Left lung (tissue), 10 donors: Measurements from ENCODE around the gene PLEKHG3. TPM values are rescaled to one million over a fixed set of nuclear protein-coding genes. Genes with fewer than 3 reads are reported as not detected.

ENCODE experiments used
- ATAC-seq: fragments of 200-7000 bp; cut with Tn5 transposase; one replicate; pipeline ENCODE4 v1.9.1; 2020; ENCODE audit warnings: moderate library complexity
- DNase-seq, 4 donors: peaks; one replicate each; pipeline ENCODE4 v3.0.0-alpha.2; 2013 to 2020
- H3K27ac ChIP-seq, 2 donors: fragments of 200-600 bp; sonication (generic) in 1 of 2; one replicate each; pipeline versions ENCODE4 v1.5.0 to v1.8.0; 2020 to 2021
- H3K27me3 ChIP-seq, 2 donors: fragments of 200-600 bp; sonication (generic) in 1 of 2; one replicate each; pipeline versions ENCODE4 v1.5.0 to v1.8.0; 2020 to 2021
- H3K36me3 ChIP-seq, 2 donors: fragments of 200-600 bp; sonication (generic) in 1 of 2; one replicate each; pipeline versions ENCODE4 v1.5.0 to v1.8.0; 2020 to 2021
- H3K4me1 ChIP-seq, 2 donors: fragments of 200-600 bp; one replicate each; pipeline ENCODE4 v1.8.0; 2021
- H3K4me3 ChIP-seq, 2 donors: fragments of 200-600 bp; sonication (generic) in 1 of 2; one replicate each; pipeline versions ENCODE4 v1.5.0 to v1.8.0; 2020 to 2021; ENCODE audit warnings: mild to moderate bottlenecking in 1 of 2
- H3K9me3 ChIP-seq, 2 donors: fragments of 200-600 bp; sonication (generic) in 1 of 2; one replicate each; pipeline versions ENCODE4 v1.5.0 to v1.8.0; 2020 to 2021
- intact Hi-C, 2 donors: fragments of 100-400 bp; cut with DNase I; formaldehyde crosslinking; loops; one replicate each; pipeline versions ENCODE4 v1.11.2 to v1.14.2; 2022
- polyA plus RNA-seq, 6 donors: library from polyadenylated mRNA; unstranded; fragments of 120-200 nt; gene quantifications; one replicate each; pipeline ENCODE4 v1.2.1, GENCODE V29; 2013; ENCODE audit not compliant: insufficient read length in 6 of 6
- total RNA-seq, 2 donors: library from RNA; stranded (reverse); fragmentation: NEBNext Ultra II Directional; extraction: Animal tissue kit (Norgen Biotek cat#: 25700); gene quantifications; one replicate each; pipeline ENCODE4 v1.2.1, GENCODE V29; 2021
- TF ChIP-seq, protein P1 (sequence below), 2 donors: fragments of 200-600 bp; sonication (generic) in 1 of 2; IDR thresholded peaks; one replicate each; pipeline versions ENCODE4 v1.5.0 to v1.8.0; 2021; ENCODE audit warnings: antibody characterized with exemption in 2 of 2
- donor health status: DM: no; HTN: yes; CAD: no.
- donor health status: DM: no; HTN: no; CAD: no.

PLEKHG3 gene
- total and polyA plus RNA-seq, 8 donors = 31.9 to 67.3 (median 56.0) TPM

DNA sequence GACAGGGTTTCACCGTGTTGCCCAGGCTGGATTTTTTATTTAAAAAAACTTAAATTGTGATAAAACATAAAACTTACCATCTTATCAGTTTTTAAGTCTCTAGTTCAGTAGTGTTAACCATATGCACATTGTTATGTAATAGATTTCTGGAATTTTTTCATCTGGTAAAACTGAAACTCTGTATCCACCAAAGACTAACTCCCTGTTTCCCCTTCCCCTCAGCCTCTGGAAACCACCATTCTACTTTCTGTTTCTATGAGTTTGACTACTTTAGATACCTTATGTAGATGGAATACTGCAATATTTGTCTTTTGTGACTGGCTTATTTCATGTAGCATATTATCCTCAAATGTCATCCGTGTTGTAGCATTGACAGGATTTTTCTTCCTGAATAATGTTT, 12.8 kb upstream of the PLEKHG3 start:
- Histone ChIP-seq H3K27me3 (peaks cover 0 to 16% of the 10 kb centered on the region in 2 donors), H3K36me3 (no peaks in the 10 kb centered on the region), H3K4me1 (peaks cover 0 to 31% of the 10 kb centered on the region in 2 donors), H3K9me3 (no peaks in the 10 kb centered on the region), H3K27ac (no peak overlapping the region), H3K4me3 (no peak overlapping the region)
- intact Hi-C loops = no loop called here
- ATAC-seq (no peak), DNase-seq (no peak)
- TF ChIP-seq, protein P1, sequence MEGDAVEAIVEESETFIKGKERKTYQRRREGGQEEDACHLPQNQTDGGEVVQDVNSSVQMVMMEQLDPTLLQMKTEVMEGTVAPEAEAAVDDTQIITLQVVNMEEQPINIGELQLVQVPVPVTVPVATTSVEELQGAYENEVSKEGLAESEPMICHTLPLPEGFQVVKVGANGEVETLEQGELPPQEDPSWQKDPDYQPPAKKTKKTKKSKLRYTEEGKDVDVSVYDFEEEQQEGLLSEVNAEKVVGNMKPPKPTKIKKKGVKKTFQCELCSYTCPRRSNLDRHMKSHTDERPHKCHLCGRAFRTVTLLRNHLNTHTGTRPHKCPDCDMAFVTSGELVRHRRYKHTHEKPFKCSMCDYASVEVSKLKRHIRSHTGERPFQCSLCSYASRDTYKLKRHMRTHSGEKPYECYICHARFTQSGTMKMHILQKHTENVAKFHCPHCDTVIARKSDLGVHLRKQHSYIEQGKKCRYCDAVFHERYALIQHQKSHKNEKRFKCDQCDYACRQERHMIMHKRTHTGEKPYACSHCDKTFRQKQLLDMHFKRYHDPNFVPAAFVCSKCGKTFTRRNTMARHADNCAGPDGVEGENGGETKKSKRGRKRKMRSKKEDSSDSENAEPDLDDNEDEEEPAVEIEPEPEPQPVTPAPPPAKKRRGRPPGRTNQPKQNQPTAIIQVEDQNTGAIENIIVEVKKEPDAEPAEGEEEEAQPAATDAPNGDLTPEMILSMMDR (IDR thresholded peaks at IDR 0.05) = no peak

DNA sequence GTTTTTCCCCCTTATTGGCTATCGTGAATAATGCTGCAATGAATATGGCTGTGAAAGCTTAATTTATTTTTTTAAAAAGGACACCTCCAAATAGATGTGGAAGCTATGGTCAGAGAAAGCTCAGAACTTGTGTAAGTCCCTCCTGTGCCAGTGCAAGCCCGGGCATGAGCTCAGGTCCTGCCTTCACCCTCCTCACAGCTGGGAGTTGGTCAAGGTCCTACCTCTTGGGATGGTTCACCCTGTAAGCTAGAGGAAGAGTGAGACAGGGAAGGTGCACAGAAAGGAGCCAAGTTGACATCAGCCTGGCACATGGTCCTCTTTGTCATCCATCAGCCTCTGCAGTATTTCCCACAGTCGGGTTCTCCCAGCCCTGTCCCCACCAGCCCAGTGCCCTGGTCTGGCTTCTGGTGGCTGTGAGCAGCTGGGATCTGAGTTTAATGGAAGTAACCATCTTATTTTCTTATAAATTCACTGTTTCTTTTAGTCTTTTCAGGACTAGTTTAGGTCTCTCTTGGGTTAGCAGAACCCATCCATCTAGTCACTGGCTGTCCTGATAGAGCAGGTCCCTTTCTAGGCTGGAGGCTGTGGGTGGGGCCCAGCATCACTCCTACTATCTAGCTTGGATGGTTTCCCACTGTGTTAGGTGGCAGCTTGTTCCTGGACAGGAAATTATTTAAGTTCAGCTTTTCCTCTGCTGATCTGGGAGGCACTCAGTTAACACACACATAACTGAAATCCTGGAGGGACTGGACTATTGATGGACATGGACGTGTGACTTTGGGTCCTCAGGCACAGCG, 11.8 kb upstream of the PLEKHG3 start:
- TF ChIP-seq, protein P1 (IDR thresholded peaks at IDR 0.05) = no peak
- no peaks in the 10 kb centered on the region for H3K36me3 ChIP-seq
- intact Hi-C loops = no loop called here
- H3K9me3 ChIP-seq = no peaks in the 10 kb centered on the region
- ATAC-seq (peak; percentile 33), DNase-seq (no peak)
- H3K27me3 ChIP-seq = peaks cover 0 to 20% of the 10 kb centered on the region in 2 donors
- no peak overlapping the region for H3K4me3 ChIP-seq
- no peak overlapping the region for H3K27ac ChIP-seq
- H3K4me1 ChIP-seq = peaks cover 0 to 31% of the 10 kb centered on the region in 2 donors

GRCh38 chr14:64692986-64693809, 11.0 kb upstream of the PLEKHG3 start:
- no peak overlapping the region for H3K4me3 ChIP-seq
- TF ChIP-seq, protein P1 (IDR thresholded peaks at IDR 0.05) = no peak
- no peak overlapping the region for H3K27ac ChIP-seq
- peaks cover 0 to 20% of the 10 kb centered on the region in 2 donors for H3K27me3 ChIP-seq
- no peaks in the 10 kb centered on the region for H3K36me3 ChIP-seq
- ATAC-seq (no peak), DNase-seq (no peak)
- peaks cover 0 to 33% of the 10 kb centered on the region in 2 donors for H3K4me1 ChIP-seq
- intact Hi-C loops = no loop called here
- no peaks in the 10 kb centered on the region for H3K9me3 ChIP-seq

- Histone ChIP-seq H3K36me3 (no peaks in the 10 kb centered on the region), H3K27me3 (peaks cover 0 to 18% of the 10 kb centered on the region in 2 donors), H3K4me3 (no peak overlapping the region), H3K27ac (no peak overlapping the region), H3K9me3 (no peaks in the 10 kb centered on the region), H3K4me1 (peaks cover 5 to 33% of the 10 kb centered on the region in 2 donors)
- TF ChIP-seq, protein P1 (IDR thresholded peaks at IDR 0.05) = no peak
- intact Hi-C loops = no loop called here
- ATAC-seq (no peak), DNase-seq (no peak)
Measured at GRCh38 chr14:64693810-64694165, 10.4 kb upstream of the PLEKHG3 start.

DNA sequence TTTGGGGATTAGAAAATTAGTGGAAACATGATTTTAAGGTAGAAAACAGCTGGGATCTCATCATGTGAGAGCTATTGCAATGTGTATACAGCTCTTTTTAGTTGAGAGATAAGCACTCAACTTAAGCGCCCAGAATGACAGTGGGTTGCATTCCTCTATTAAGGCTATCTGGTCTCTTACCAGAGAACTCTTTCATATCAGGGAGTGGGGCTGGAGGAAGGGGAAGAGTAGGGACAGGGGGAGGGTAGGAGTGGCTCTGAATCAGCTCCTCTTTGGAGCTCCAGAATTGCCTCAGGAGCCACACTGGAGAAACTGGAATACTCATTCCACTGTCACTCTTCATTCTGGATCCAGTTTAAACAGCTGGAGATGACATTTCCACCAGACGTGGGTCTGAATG, 9.2 kb upstream of the PLEKHG3 start:
- no peaks in the 10 kb centered on the region for H3K9me3 ChIP-seq
- H3K36me3 ChIP-seq = no peaks in the 10 kb centered on the region
- H3K4me1 ChIP-seq = peaks cover 12 to 42% of the 10 kb centered on the region in 2 donors
- peaks cover 0 to 19% of the 10 kb centered on the region in 2 donors for H3K27me3 ChIP-seq
- no peak overlapping the region for H3K4me3 ChIP-seq
- no peak for DNase-seq
- intact Hi-C loops = no loop called here
- no peak for ATAC-seq
- TF ChIP-seq, protein P1 (IDR thresholded peaks at IDR 0.05) = no peak
- H3K27ac ChIP-seq = no peak overlapping the region
